Ovary (tissue), 9 donors: Measurements from ENCODE around the gene TSPAN5. TPM values are rescaled to one million over a fixed set of nuclear protein-coding genes. Genes with fewer than 3 reads are reported as not detected.
A peak's percentile ranks its signal among the peaks of the same experiment; 100 is the strongest.

Experiments used
- DNase-seq, 5 donors: peaks; one replicate each; pipeline ENCODE4 v3.0.0-alpha.2; 2019 to 2020
- H3K27ac ChIP-seq, 2 donors: fragments of 200-600 bp; one replicate each; pipeline versions ENCODE4 v1.5.1 to v1.8.0; 2019 to 2022
- H3K27me3 ChIP-seq: fragments of 200-600 bp; one replicate; pipeline ENCODE4 v1.8.0; 2022
- H3K36me3 ChIP-seq: fragments of 200-600 bp; sonication (generic); one replicate; pipeline ENCODE4 v1.5.1; 2019
- H3K4me1 ChIP-seq: one replicate; pipeline ENCODE4 v1.8.1; 2013; ENCODE audit warnings: mild to moderate bottlenecking, moderate library complexity; ENCODE audit not compliant: insufficient read depth
- H3K4me3 ChIP-seq: fragments of 200-600 bp; sonication (generic); one replicate; pipeline ENCODE4 v1.5.1; 2017
- H3K9me3 ChIP-seq, 2 donors: fragments of 200-600 bp in 1 of 2; sonication (generic) in 1 of 2; one replicate each; pipeline versions ENCODE4 v1.5.1 to v1.8.1; 2013 to 2019; ENCODE audit warnings: mild to moderate bottlenecking in 1 of 2, moderate library complexity in 1 of 2
- EP300 ChIP-seq: sonication (generic); formaldehyde crosslinking; IDR thresholded peaks from one replicate; pipeline ENCODE4 v1.6.1; 2017; ENCODE audit warnings: antibody characterized with exemption
- POLR2A ChIP-seq: fragments of 450-650 bp; IDR thresholded peaks from one replicate; pipeline ENCODE4 v1.6.1; 2017; ENCODE audit warnings: antibody characterized with exemption, mild to moderate bottlenecking, moderate library complexity
- WGBS, 3 donors: extraction: QIAGEN DNeasy Blood & Tissue Kit in 1 of 3; methylation state at CpG; one replicate each; pipeline versions ENCODE4 v1.1.5 to v1.1.7; 2013 to 2017; 5-methylcytosine and 5-hydroxymethylcytosine counted together
- intact Hi-C, 4 donors: fragments of 100-400 bp; cut with DNase I; formaldehyde crosslinking; loops; one replicate each; pipeline versions ENCODE4 v1.11.0 to v1.15.1; 2022 to 2023
- polyA plus RNA-seq, 2 donors: library from polyadenylated mRNA; stranded (reverse); fragments of 200-250 nt in 1 of 2; fragments of 350-450 nt in 1 of 2; fragmentation: Illumina TruSeq in 1 of 2; extraction: RNeasy Lipid Tissue Mini Kit (QIAGEN cat#74804) in 1 of 2; gene quantifications; one replicate each; pipeline ENCODE4 v1.2.3, GENCODE V29; 2013 to 2014
- total RNA-seq, 7 donors: library from RNA; depleted of rRNA in 2 of 7; stranded (reverse); fragments of >200 nt in 2 of 7; fragmentation: NEBNext Ultra II Directional in 3 of 7; extraction: Animal tissue kit (Norgen Biotek cat#: 25700) in 3 of 7; gene quantifications; one replicate each; pipeline versions ENCODE4 v1.1.0 to v1.2.4, GENCODE V29; 2016 to 2023
- TF ChIP-seq, protein P1 (sequence below), 3 donors: fragments of 450-650 bp in 2 of 3; fragments of 200-600 bp in 1 of 3; IDR thresholded peaks; one replicate each; pipeline versions ENCODE4 v1.5.1 to v1.8.0; 2016 to 2022; ENCODE audit warnings: antibody characterized with exemption in 3 of 3, mild to moderate bottlenecking in 1 of 3
- donor health status: DM: no; HTN: no; CAD: no; lungs with moderate emphysema.
- donor health status: DM: no; HTN: no; CAD: no.
- donor health status: Bipolar disorder and iron deficiency.
- donor health status: DM: yes; HTN: yes; CAD: no.
- donor health status: DM: no; HTN: no; CAD: no.
- donor health status: DM: yes; HTN: yes; CAD: no.

Gene TSPAN5
- total and polyA plus RNA-seq, 9 donors, result 34.0 to 69.5 (median 48.2) TPM

GRCh38 chr4:98565681-98566301 is 92.6 kb downstream of the TSPAN5 start:
- no peak for DNase-seq
- Histone ChIP-seq H3K27me3 (no peaks in the 10 kb centered on the region), H3K36me3 (no peaks in the 10 kb centered on the region), H3K9me3 (no peaks in the 10 kb centered on the region), H3K27ac (peak overlapping the region; percentile 40 to 59), H3K4me3 (no peak overlapping the region), H3K4me1 (peaks cover 24% of the 10 kb centered on the region)
- WGBS, 3 donors, result 4 to 7% (median 6%) methylated on average over 5 of the region's 5 CpGs
- TF ChIP-seq, protein P1, sequence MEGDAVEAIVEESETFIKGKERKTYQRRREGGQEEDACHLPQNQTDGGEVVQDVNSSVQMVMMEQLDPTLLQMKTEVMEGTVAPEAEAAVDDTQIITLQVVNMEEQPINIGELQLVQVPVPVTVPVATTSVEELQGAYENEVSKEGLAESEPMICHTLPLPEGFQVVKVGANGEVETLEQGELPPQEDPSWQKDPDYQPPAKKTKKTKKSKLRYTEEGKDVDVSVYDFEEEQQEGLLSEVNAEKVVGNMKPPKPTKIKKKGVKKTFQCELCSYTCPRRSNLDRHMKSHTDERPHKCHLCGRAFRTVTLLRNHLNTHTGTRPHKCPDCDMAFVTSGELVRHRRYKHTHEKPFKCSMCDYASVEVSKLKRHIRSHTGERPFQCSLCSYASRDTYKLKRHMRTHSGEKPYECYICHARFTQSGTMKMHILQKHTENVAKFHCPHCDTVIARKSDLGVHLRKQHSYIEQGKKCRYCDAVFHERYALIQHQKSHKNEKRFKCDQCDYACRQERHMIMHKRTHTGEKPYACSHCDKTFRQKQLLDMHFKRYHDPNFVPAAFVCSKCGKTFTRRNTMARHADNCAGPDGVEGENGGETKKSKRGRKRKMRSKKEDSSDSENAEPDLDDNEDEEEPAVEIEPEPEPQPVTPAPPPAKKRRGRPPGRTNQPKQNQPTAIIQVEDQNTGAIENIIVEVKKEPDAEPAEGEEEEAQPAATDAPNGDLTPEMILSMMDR (IDR thresholded peaks at IDR 0.05), result no peak
- intact Hi-C loops, result loop anchor here in 2 of 4 donors (5.0 to 10.0 kb wide), 3 partner anchors 48 to 91 kb away; partner anchors contain the start of gene TSPAN5 (in 1 of the 2)

DNA sequence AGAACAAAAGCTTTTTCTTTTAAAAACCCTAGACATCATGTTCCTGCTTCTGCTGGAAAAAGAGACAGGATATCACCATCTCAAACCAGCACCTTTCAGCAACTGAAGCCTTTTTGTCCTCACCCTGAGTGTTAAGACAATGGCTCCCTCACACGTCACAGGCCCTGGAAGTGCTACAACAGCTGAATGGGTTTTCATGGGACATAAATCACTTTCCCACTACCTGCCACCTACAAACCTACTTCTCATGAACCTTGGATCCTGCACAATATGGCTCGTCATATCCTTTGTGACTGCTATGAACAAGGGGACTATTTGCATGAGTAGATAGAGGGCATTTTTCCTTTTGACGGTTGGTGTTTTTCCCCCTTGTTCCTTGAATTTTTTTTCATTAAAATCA is 93.6 kb downstream of the TSPAN5 start:
- no peak for DNase-seq
- H3K4me3 ChIP-seq, result no peak overlapping the region
- WGBS, 3 donors, result 82 to 89% (median 84%) methylated on average over 3 of the region's 3 CpGs
- no peaks in the 10 kb centered on the region for H3K27me3 ChIP-seq
- H3K27ac ChIP-seq, result no peak overlapping the region
- H3K9me3 ChIP-seq, result no peaks in the 10 kb centered on the region
- H3K4me1 ChIP-seq, result peaks cover 23% of the 10 kb centered on the region
- H3K36me3 ChIP-seq, result no peaks in the 10 kb centered on the region
- TF ChIP-seq EP300 (no peak), POLR2A (no peak)
- TF ChIP-seq, protein P1 (IDR thresholded peaks at IDR 0.05), result no peak
- intact Hi-C loops, result loop anchor here in 2 of 4 donors (5.0 to 10.0 kb wide), 3 partner anchors 48 to 90 kb away; partner anchors contain the start of gene TSPAN5 (in 1 of the 2)

- WGBS, 3 donors, result 68 to 77% (median 76%) methylated on average over 3 of the region's 3 CpGs
Observed at GRCh38 chr4:98560321-98560720, 98.1 kb downstream of the TSPAN5 start.

DNA sequence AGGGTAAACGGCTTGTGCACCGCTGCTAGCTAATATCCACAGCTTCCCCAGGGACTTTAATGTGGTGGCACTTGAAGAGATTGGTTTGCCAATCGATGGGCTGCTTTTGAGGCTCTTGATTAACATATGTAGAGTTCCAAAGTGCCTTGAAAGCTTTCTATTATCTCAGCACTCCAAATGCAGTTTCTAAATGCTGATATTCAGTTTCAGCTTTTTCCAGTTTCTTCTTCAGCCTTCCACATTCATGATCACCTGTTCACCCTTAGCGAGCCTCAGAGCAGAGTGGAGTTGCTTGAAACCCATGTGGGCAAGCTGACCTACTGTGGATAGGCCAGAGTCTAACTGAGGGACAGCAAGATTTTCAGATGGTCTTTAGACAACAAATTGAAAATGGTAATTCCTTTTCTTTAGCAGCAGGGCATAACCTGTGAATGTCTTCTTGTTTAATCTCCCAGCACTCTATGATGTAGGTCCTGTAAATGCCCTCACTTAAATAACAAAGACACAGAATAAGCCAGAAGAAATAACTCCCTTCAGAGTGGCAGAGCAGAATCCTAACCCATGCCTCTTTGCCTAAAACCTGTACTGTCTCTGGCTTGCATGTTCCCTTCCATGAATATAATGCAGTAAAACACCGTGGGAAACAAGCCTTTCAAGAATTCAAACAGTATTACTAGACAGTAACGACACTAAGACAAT is 99.8 kb downstream of the TSPAN5 start:
- DNase-seq, result no peak
- no peak overlapping the region for H3K27ac ChIP-seq
- WGBS, 3 donors, result 57 to 64% (median 60%) methylated on average over 6 of the region's 6 CpGs
- intact Hi-C loops, result no loop called here
- H3K36me3 ChIP-seq, result no peaks in the 10 kb centered on the region
- TF ChIP-seq, protein P1 (IDR thresholded peaks at IDR 0.05), result no peak
- TF ChIP-seq POLR2A (no peak), EP300 (no peak)
- H3K9me3 ChIP-seq, result no peaks in the 10 kb centered on the region
- no peak overlapping the region for H3K4me3 ChIP-seq
- no peaks in the 10 kb centered on the region for H3K27me3 ChIP-seq
- H3K4me1 ChIP-seq, result peaks cover 15% of the 10 kb centered on the region

More at GRCh38 chr4:98560321-98560720, 98.1 kb downstream of the TSPAN5 start:
- H3K4me3 ChIP-seq, result no peak overlapping the region
- H3K9me3 ChIP-seq, result no peaks in the 10 kb centered on the region
- no peak for DNase-seq
- no peak overlapping the region for H3K27ac ChIP-seq
- TF ChIP-seq, protein P1 (IDR thresholded peaks at IDR 0.05), result no peak
- no peak for TF ChIP-seq EP300
- no peak for TF ChIP-seq POLR2A
- no peaks in the 10 kb centered on the region for H3K27me3 ChIP-seq
- H3K4me1 ChIP-seq, result peaks cover 13% of the 10 kb centered on the region
- intact Hi-C loops, result loop anchor here in 1 of 4 donors (10.0 kb wide), 2 partner anchors 86 to 94 kb away; partner anchors contain the start of gene TSPAN5
- no peaks in the 10 kb centered on the region for H3K36me3 ChIP-seq
